Thyroid gland (tissue), 4 donors: ENCODE results near the gene ATP6AP1.
"Not testable (repeated sequence)": the region's sequence is repeated elsewhere in the genome, so short reads cannot be mapped to it uniquely, and the experiment has no call there.

Source experiments
- POLR2A ChIP-seq, 2 donors: fragments of 450-650 bp; IDR thresholded peaks; one replicate each; pipeline ENCODE4 v1.6.1; 2017; ENCODE audit warnings: antibody characterized with exemption in 2 of 2, mild to moderate bottlenecking in 2 of 2, moderate library complexity in 1 of 2
- TF ChIP-seq, protein P1 (sequence below), 6 experiments: fragments of 200-600 bp in 3 of 6; fragments of 450-650 bp in 3 of 6; sonication (generic) in 3 of 6; IDR thresholded peaks; one replicate each; pipeline ENCODE4 v1.5.1; 2016 to 2019; ENCODE audit warnings: antibody characterized with exemption in 6 of 6, mild to moderate bottlenecking in 2 of 6, inconsistent platforms in 1 of 6, moderate library complexity in 1 of 6

DNA sequence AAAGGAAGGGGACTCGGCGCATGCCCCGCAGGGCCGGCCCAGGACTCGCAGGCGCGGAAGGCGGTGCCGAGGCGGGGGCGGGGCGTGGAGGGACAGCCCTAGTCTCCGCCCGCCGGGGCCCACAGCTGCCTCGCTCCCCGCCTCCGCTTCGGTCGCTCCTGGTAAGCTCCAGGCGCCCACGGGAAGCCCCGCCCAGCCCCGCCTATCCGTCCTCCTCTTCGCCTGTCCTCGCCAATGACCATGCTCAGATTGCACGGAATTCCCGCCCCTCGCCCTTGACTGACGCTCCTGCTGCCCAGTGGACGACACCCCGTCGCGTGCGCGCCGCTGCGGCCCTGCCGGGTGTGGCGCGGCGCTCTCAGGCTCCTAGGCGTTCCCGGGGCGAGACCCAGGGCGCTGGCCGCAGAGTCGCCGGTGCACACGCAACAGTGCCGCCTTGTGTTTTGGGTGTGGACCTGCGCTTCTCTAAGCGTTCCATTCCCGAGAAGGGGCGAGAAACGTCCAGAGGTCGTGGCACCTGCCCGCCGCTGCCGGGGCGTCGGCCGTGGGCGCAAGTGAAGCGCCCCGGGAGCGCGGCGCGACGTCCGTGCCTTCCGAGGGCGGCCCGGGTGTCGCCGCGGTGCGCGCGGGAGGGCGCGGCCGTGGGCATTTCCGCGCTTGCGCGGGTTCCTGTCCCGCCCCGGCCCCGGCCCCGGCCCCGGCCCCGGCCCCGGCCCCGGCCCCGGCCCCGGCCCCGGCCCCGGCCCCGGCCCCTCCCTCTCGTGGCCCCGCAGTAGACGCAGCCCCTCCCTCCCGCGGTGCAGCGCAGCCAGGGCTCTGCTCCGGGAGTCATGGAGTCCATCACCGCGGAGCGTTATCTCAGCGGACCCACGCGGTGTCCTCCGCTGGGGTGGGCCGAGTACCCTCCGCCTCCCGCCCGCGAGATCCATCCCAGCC lies 38.4 kb upstream of the ATP6AP1 start:
- TF ChIP-seq POLR2A (IDR thresholded peaks at IDR 0.05), result not testable (repeated sequence)
- TF ChIP-seq, protein P1, sequence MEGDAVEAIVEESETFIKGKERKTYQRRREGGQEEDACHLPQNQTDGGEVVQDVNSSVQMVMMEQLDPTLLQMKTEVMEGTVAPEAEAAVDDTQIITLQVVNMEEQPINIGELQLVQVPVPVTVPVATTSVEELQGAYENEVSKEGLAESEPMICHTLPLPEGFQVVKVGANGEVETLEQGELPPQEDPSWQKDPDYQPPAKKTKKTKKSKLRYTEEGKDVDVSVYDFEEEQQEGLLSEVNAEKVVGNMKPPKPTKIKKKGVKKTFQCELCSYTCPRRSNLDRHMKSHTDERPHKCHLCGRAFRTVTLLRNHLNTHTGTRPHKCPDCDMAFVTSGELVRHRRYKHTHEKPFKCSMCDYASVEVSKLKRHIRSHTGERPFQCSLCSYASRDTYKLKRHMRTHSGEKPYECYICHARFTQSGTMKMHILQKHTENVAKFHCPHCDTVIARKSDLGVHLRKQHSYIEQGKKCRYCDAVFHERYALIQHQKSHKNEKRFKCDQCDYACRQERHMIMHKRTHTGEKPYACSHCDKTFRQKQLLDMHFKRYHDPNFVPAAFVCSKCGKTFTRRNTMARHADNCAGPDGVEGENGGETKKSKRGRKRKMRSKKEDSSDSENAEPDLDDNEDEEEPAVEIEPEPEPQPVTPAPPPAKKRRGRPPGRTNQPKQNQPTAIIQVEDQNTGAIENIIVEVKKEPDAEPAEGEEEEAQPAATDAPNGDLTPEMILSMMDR (IDR thresholded peaks at IDR 0.05), result not testable (repeated sequence)
